SK-N-DZ (cell line): Measurements from ENCODE around the gene FIGLA. TPM values are rescaled to one million over a fixed set of nuclear protein-coding genes. Genes with fewer than 3 reads are reported as not detected.

Experiments
- DNase-seq: peaks from one replicate; pipeline ENCODE4 v3.0.0-alpha.2; 2015; ENCODE audit warnings: low spot score
- polyA plus RNA-seq, 2 experiments: library from polyadenylated mRNA; depleted of rRNA; stranded (reverse); fragments of >200 nt; gene quantifications; 2 replicates each; pipeline ENCODE4 v1.2.3, GENCODE V29; 2014

FIGLA gene
- polyA plus RNA-seq (2014; cell fraction: cytosol; rRNA removed) = not detected in 2 replicates
- polyA plus RNA-seq (2014; cell fraction: nucleus; rRNA removed) = not detected in 2 replicates

- peak; percentile 13 for DNase-seq
Observed at GRCh38 chr2:70790136-70790828, at the start of gene FIGLA. TSS of gene FIGLA (minus strand) at chr2:70790643. CDS start at chr2:70790638, 5 bp downstream.

- DNase-seq = no peak
Observed at GRCh38 chr2:70837980-70838925, 47.8 kb upstream of the FIGLA start.

GRCh38 chr2:70835643-70836042 is 45.2 kb upstream of the FIGLA start, which contains the start of gene CD207:
TSS of gene CD207 (minus strand) at chr2:70835816. CDS start at chr2:70835776, 40 bp downstream.
- DNase-seq = no peak

- no peak for DNase-seq
Observed at GRCh38 chr2:70834881-70835280, 44.4 kb upstream of the FIGLA start.

GRCh38 chr2:70834106-70834505 is 43.7 kb upstream of the FIGLA start:
- no peak for DNase-seq

- DNase-seq = no peak
Observed at GRCh38 chr2:70833246-70833645, 42.8 kb upstream of the FIGLA start.

- DNase-seq = no peak
Observed at GRCh38 chr2:70832386-70832785, 41.9 kb upstream of the FIGLA start.

GRCh38 chr2:70831861-70832260 is 41.4 kb upstream of the FIGLA start:
- no peak for DNase-seq

- DNase-seq = no peak
Observed at GRCh38 chr2:70830366-70830765, 39.9 kb upstream of the FIGLA start.

- DNase-seq = no peak
Observed at GRCh38 chr2:70829916-70830315, 39.5 kb upstream of the FIGLA start.

GRCh38 chr2:70828914-70829824 is 38.7 kb upstream of the FIGLA start:
- no peak for DNase-seq

GRCh38 chr2:70828115-70828514 is 37.7 kb upstream of the FIGLA start:
- DNase-seq = no peak

GRCh38 chr2:70827388-70827787 is 36.9 kb upstream of the FIGLA start:
- no peak for DNase-seq

GRCh38 chr2:70826696-70827350 is 36.4 kb upstream of the FIGLA start:
- no peak for DNase-seq

- DNase-seq = no peak
Observed at GRCh38 chr2:70823249-70823648, 32.8 kb upstream of the FIGLA start.

GRCh38 chr2:70822843-70823242 is 32.4 kb upstream of the FIGLA start:
- DNase-seq = no peak

GRCh38 chr2:70820499-70820898 is 30.1 kb upstream of the FIGLA start, which contains the start of gene CLEC4F:
TSS of gene CLEC4F (minus strand) at chr2:70820599. CDS start at chr2:70820523, 76 bp downstream.
- DNase-seq = no peak

GRCh38 chr2:70817284-70817954 is 27.0 kb upstream of the FIGLA start:
- DNase-seq = no peak

GRCh38 chr2:70816726-70817125 is 26.3 kb upstream of the FIGLA start:
- DNase-seq = no peak
